HepG2 (cell line): ENCODE data around the gene IL1RL2.

Source experiments
- NR3C1 ChIP-seq: sonication (generic); formaldehyde crosslinking; IDR thresholded peaks from 2 replicates; pipeline ENCODE4 v1.4.0; 2020; ENCODE audit warnings: missing genetic modification reagents
- ZKSCAN1 ChIP-seq: fragments of 150-350 bp; IDR thresholded peaks from 2 replicates; pipeline ENCODE4 v1.6.1; 2014; ENCODE audit warnings: low read length

DNA sequence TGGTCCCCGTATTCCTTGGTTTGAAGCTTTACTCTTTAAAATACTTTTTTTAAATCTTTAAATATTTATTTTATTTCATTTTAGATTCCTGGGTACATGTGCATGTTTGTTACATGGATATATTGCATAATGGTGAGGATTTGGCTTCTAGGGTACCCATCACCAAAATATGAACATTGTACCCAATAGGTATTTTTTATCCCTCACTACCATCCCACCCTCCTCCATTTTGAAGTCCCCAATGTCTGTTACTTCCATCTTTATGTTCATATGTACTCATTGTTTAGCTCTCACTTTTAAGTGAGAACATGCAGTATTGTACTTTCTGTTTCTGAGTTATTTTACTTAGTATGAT, 65.0 kb downstream of the IL1RL2 start:
- no peak for TF ChIP-seq NR3C1
- TF ChIP-seq ZKSCAN1: no peak
